8988T (cell line): Measurements from ENCODE around the gene SLCO2A1.
A peak's percentile ranks its signal among the peaks of the same experiment; 100 is the strongest.

Source experiments
- DNase-seq: peaks from one replicate; pipeline ENCODE4 v3.0.0; 2011

SLCO2A1 gene

GRCh38 chr3:134033315-134033996, 3.7 kb upstream of the SLCO2A1 start:
- no peak for DNase-seq

GRCh38 chr3:134031348-134031915, 1.7 kb upstream of the SLCO2A1 start:
- no peak for DNase-seq

- no peak for DNase-seq
These were observed 938 bp upstream of the SLCO2A1 start for GRCh38 chr3:134030379-134031347.

- no peak for DNase-seq
These were observed 430 bp downstream of the SLCO2A1 start for GRCh38 chr3:134029256-134029733.

- DNase-seq = no peak
These were observed 1.1 kb downstream of the SLCO2A1 start for GRCh38 chr3:134028486-134029255.

GRCh38 chr3:134027631-134028030, 2.1 kb downstream of the SLCO2A1 start:
- DNase-seq = no peak

GRCh38 chr3:134020135-134020680, 9.5 kb downstream of the SLCO2A1 start:
- no peak for DNase-seq

GRCh38 chr3:134018850-134019249, 10.9 kb downstream of the SLCO2A1 start:
- no peak for DNase-seq

GRCh38 chr3:134018406-134018805, 11.3 kb downstream of the SLCO2A1 start:
- DNase-seq = no peak

GRCh38 chr3:134017490-134017889, 12.2 kb downstream of the SLCO2A1 start:
- DNase-seq = no peak

GRCh38 chr3:134014270-134014669, 15.5 kb downstream of the SLCO2A1 start:
- no peak for DNase-seq

- no peak for DNase-seq
These were observed 16.4 kb downstream of the SLCO2A1 start for GRCh38 chr3:134013280-134013679.

- DNase-seq = no peak
These were observed 20.3 kb downstream of the SLCO2A1 start for GRCh38 chr3:134009345-134010000.

- DNase-seq = peak; percentile 43
These were observed 21.0 kb downstream of the SLCO2A1 start for GRCh38 chr3:134008630-134009156.

GRCh38 chr3:134007819-134008218, 21.9 kb downstream of the SLCO2A1 start:
- DNase-seq = no peak

GRCh38 chr3:134004841-134005240, 24.9 kb downstream of the SLCO2A1 start:
- no peak for DNase-seq

GRCh38 chr3:134003066-134003465, 26.7 kb downstream of the SLCO2A1 start:
- no peak for DNase-seq

GRCh38 chr3:134002306-134002705, 27.4 kb downstream of the SLCO2A1 start:
- DNase-seq = no peak

- DNase-seq = no peak
These were observed 28.5 kb downstream of the SLCO2A1 start for GRCh38 chr3:134001251-134001650.

- DNase-seq = no peak
These were observed 29.6 kb downstream of the SLCO2A1 start for GRCh38 chr3:133999891-134000685.
